NCI-H774 (cell line): ENCODE data around the gene MTUS2.

Source experiments
- DNase-seq: peaks from one replicate; lab custom pipeline; 2025; lab: John Stamatoyannopoulos, UW

The MTUS2 gene

GRCh38 chr13:29108068-29108786 lies 288.1 kb downstream of the MTUS2 start:
- DNase-seq: no peak

- no peak for DNase-seq
Measured at GRCh38 chr13:29109987-29110386, 289.8 kb downstream of the MTUS2 start.

- DNase-seq: no peak
Measured at GRCh38 chr13:29111446-29111845, 291.3 kb downstream of the MTUS2 start.

GRCh38 chr13:29115842-29116241 lies 295.7 kb downstream of the MTUS2 start:
- DNase-seq: no peak

- DNase-seq: no peak
Measured at GRCh38 chr13:29117663-29118062, 297.5 kb downstream of the MTUS2 start.

GRCh38 chr13:29118471-29118870 lies 298.3 kb downstream of the MTUS2 start:
- DNase-seq: no peak

GRCh38 chr13:29125191-29125933 lies 305.2 kb downstream of the MTUS2 start:
- DNase-seq: no peak

- no peak for DNase-seq
Measured at GRCh38 chr13:29125934-29126424, 305.8 kb downstream of the MTUS2 start.

- DNase-seq: no peak
Measured at GRCh38 chr13:29129616-29130015, 309.5 kb downstream of the MTUS2 start.

GRCh38 chr13:29131159-29131558 lies 311.0 kb downstream of the MTUS2 start:
- DNase-seq: no peak

- no peak for DNase-seq
Measured at GRCh38 chr13:29131881-29132668, 311.9 kb downstream of the MTUS2 start.

- DNase-seq: no peak
Measured at GRCh38 chr13:29136341-29136740, 316.2 kb downstream of the MTUS2 start.

GRCh38 chr13:29137016-29137415 lies 316.9 kb downstream of the MTUS2 start:
- no peak for DNase-seq

GRCh38 chr13:29137995-29138394 lies 317.9 kb downstream of the MTUS2 start:
- DNase-seq: no peak

GRCh38 chr13:29140277-29140676 lies 320.1 kb downstream of the MTUS2 start:
- DNase-seq: no peak

GRCh38 chr13:29143847-29144246 lies 323.7 kb downstream of the MTUS2 start:
- DNase-seq: no peak

GRCh38 chr13:29154390-29154789 lies 334.3 kb downstream of the MTUS2 start:
- DNase-seq: no peak

- DNase-seq: no peak
Measured at GRCh38 chr13:29156136-29156535, 336.0 kb downstream of the MTUS2 start.

- DNase-seq: no peak
Measured at GRCh38 chr13:29159871-29160270, 339.7 kb downstream of the MTUS2 start.

- DNase-seq: no peak
Measured at GRCh38 chr13:29160862-29161261, 340.7 kb downstream of the MTUS2 start.

- DNase-seq: no peak
Measured at GRCh38 chr13:29161676-29162075, 341.5 kb downstream of the MTUS2 start.

- DNase-seq: no peak
Measured at GRCh38 chr13:29162638-29163235, 342.6 kb downstream of the MTUS2 start.
